ENCODE results near the gene FBXO41.

Gene FBXO41

DNA sequence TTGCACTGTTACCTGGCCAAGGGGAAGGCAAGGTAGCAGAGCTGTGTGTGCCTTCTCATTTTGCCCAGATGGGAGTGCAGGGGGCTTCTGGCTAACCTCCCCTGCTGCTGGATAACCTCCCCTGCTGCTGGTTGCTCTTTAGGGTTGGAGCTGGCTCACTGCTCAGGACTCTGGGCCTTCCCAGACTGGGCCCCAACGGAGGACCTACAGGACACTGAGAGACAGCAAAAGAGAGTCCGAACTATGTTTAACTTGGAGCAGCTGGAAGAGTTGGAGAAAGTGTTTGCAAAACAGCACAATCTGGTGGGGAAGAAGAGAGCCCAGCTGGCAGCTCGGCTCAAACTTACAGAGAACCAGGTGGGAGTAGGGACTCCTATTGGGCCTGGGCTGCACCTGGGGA, 76.0 kb downstream of the FBXO41 start:
- 81 to 100% methylated on average over 2 to 3 of the region's 3 CpGs for WGBS, 2 experiments (ENCODE audit: insufficient coverage in 2 of 2)
- Histone ChIP-seq H3K9me3 (ENCODE audit: control insufficient read depth, low read length) (no peaks in the 10 kb centered on the region), H3K36me3 (ENCODE audit: control insufficient read depth, insufficient read depth, low read length) (no peaks in the 10 kb centered on the region), H3K4me1 (ENCODE audit: control insufficient read depth, insufficient read depth, low read length, poor library complexity, severe bottlenecking) (peaks cover 5% of the 10 kb centered on the region), H3K4me3 (ENCODE audit: extremely low read depth, insufficient read depth, low read length, poor library complexity, severe bottlenecking) (no peak overlapping the region), H3K27ac (ENCODE audit: low read depth, low read length, severe bottlenecking) (no peak overlapping the region)

DNA sequence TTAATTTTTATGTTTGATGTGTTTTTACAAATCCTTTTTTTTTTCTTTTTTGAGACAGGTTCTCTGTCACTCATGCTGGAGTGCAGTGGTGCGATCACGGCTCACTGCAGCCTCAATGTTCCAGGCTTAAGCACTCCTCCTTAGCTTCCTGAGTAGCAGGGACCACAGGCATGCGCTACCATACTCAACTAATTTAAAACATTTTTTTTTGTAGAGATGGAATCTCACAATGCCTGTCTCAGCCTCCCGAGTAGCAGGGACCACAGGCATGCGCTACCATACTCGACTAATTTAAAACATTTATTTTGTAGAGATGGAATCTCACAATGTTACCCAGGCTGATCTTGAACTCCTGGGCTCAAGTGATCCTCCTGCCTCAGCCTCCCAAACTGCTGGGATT, 78.7 kb downstream of the FBXO41 start:
- no peaks in the 10 kb centered on the region for H3K9me3 ChIP-seq (ENCODE audit: control insufficient read depth, low read length)
- no peak overlapping the region for H3K4me3 ChIP-seq (ENCODE audit: extremely low read depth, insufficient read depth, low read length, poor library complexity, severe bottlenecking)
- no peaks in the 10 kb centered on the region for H3K36me3 ChIP-seq (ENCODE audit: control insufficient read depth, insufficient read depth, low read length)
- H3K4me1 ChIP-seq (ENCODE audit: control insufficient read depth, insufficient read depth, low read length, poor library complexity, severe bottlenecking): peaks cover 11% of the 10 kb centered on the region
- no peak overlapping the region for H3K27ac ChIP-seq (ENCODE audit: low read depth, low read length, severe bottlenecking)
- WGBS, 2 experiments (ENCODE audit: insufficient coverage in 2 of 2): 83% methylated on average over 2 to 4 of the region's 6 CpGs

Measured in mesodermal cell (in vitro differentiated cells).